Fibroblast of the conjunctiva (primary cell): Measurements from ENCODE around the gene CNOT6L.
"Not testable (repeated sequence)": the region's sequence is repeated elsewhere in the genome, so short reads cannot be mapped to it uniquely, and the experiment has no call there.

Source experiments
- DNase-seq: peaks from one replicate; pipeline ENCODE4 v3.0.0-alpha.2; 2010; ENCODE audit warnings: low read depth

CNOT6L gene

GRCh38 chr4:77818602-77819403 is at the start of gene CNOT6L:
Gene CNOT6L (minus strand): TSS chr4:77819368. CDS start chr4:77819308, 60 bp downstream.
- DNase-seq, result no peak

GRCh38 chr4:77865259-77865658 is 46.1 kb upstream of the CNOT6L start:
- no peak for DNase-seq

GRCh38 chr4:77863341-77863740 is 44.2 kb upstream of the CNOT6L start:
- not testable (repeated sequence) for DNase-seq

DNA sequence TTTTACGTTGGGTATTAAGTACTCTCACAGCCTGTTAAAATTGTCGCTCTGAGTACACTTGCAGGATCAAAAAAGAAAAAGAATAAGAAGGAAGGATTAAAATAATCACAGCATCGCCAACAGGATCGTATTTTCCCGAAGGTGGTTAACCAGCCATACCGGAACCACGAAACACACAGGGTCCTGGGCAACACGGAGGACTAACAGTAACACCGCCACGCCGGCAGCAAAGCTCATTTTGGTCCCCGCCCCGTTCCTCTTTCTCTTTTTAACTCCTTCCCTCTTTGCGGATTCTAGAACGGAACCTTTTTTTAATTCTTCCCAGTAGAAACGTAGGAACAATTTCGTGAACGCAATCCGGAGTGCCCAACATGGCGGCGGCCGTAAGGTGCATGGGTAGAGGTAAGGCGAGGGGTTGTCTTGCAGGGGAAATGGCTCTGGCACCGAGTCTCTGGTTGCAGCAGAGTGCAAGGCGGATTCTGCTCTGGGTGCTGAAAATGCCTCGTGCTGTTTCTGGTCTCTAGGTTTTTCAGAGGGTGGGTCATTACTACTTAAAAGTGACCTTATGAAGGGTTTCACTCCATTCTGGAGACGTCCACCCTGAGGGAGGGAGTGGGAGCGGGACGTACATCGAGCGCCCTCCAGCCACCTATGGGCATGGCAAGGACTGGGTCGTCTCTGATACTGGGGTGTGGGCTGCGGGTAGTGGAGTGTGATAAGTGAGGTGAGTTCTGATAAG is 43.5 kb upstream of the CNOT6L start, which contains the start of gene MRPL1:
MRPL1 (plus strand) TSS at position 353 of the 739 bp plus-strand sequence; CDS start at position 372, 19 bp downstream.
- DNase-seq, result peak; percentile 89

GRCh38 chr4:77861495-77861894 is 42.3 kb upstream of the CNOT6L start:
- DNase-seq, result no peak

- DNase-seq, result no peak
Observed at GRCh38 chr4:77859256-77859655, 40.1 kb upstream of the CNOT6L start.

- DNase-seq, result no peak
Observed at GRCh38 chr4:77856152-77856551, 37.0 kb upstream of the CNOT6L start.

DNA sequence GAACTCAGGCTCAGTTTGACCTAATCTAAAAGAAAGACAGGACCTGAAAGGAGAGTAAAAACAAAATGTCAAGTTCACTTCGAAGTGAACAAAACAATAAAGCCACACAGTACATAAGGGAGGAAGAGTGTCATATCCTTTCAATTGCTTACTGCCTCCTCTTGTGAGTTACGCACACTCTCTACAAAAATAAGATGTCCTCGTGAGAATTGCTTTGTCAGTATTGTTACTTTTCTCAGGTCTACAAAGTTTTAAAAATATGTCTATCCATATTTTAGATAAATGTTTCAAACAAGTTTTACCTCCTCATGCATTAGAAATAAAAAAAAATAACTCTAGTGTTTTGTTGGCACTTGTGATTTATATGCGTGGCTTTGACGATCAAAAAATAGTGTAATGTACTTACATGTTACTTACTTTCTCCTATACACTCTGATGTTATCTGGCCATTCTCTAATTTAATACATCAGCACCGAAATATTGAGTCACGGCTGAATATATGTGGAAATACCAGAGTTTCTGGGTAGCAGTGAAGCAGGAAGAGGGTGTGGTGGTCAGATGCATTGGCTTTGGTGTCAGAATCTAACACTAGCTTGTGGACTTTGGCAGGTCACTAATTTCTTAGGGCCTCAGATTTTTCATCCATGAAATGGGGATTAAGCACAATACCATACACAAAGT is 35.4 kb upstream of the CNOT6L start:
- DNase-seq, result no peak

DNA sequence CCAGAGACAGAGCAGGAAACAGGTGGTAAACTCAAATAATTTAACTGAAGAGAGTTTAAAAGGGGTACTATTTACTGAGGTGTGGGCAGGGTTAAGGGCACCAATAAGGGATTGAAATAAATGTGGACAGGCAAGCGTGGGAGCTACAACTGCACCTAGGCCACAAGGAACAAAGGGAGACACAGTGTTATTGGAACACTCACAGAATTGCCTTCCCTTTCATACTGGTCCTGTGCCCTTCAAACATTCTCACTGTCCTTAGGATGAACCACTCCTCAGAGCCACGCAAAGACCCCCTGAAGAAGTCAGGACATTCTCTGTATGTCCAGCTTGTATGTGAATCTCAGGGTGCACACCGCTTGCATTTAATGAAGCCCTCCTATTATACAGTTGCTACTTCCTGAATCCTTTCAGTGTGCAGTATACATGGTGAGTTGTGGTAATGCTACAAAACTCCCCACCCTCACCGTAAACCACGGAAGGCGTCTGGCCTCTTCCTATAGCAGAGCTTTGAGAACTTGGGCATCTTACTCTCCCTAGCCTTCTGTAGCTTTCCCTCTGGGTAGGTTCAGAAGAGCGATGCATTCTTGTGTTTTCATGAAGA is 33.8 kb upstream of the CNOT6L start:
- no peak for DNase-seq

DNA sequence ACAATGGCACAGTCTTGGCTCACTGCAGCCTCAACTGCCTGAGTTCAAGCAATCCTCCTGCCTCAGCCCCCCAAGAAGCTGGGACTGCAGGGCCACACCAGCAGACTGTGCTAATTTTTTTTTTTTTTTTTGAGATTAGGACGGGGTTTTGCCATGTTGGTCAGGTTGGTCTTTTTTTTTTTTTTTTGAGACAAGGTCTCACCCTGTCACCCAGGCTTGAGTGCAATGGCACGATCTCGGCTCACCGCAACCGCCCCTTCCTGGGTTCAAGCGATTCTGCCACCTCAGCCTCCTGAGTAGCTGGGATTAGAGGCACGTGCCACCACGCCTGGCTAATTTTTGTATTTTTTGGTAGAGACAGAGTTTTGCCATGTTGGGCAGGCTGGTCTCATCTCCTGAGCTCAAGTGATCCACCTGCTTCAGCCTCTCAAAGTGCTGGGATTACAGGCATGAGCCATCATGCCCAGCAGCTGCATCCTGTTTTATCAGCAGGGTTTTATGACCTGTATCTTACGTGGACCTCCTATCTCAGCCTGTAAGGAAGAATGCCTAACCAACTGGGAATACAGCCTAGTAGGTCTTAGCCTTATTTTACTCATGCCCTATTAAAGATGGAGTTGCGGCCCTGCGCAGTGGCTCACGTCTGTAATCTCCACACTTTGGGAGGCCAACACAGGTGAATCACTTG is 30.3 kb upstream of the CNOT6L start:
- no peak for DNase-seq

GRCh38 chr4:77848508-77848907 is 29.3 kb upstream of the CNOT6L start:
- no peak for DNase-seq

DNA sequence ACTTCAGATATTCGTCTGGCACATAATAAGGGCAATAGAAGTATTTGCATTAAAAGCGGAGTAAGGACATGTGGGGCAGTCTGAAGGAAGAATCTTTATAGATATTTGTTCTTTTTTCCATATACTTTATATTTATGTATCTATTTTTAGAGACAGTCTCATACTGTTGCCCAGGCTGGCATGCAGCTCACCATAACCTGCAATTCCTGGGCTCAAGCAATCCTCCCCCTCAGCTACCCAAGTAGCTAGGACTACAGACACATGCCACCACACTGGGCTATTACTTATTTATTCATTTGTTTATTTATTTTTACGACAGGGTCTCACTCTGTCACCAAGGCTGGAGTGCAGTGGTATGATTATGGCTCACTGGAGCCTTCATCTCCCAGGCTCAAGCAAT is 26.8 kb upstream of the CNOT6L start:
- DNase-seq, result no peak

GRCh38 chr4:77845400-77845799 is 26.2 kb upstream of the CNOT6L start:
- DNase-seq, result no peak

- no peak for DNase-seq
Observed at GRCh38 chr4:77844363-77844762, 25.2 kb upstream of the CNOT6L start.

DNA sequence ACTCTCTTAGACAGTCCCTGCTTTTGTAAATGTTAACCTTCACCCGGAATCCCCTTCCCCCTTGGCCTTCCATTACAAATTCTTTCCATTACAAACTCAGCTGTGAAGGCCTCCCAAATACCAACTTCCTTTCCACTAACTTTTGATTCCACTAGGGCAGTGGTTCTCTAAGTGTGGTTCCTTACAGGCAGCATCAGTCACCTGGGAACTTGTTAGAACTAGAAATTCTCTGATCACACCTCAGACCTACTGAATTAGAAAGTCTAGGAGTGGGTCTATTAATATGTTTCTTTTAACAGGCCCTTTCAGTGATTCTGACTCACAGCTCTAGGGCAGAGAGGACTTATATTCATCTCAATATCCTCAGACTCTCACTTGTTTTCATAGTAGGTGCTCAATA is 24.5 kb upstream of the CNOT6L start:
- DNase-seq, result no peak

- no peak for DNase-seq
Observed at GRCh38 chr4:77834403-77834802, 15.2 kb upstream of the CNOT6L start.

DNA sequence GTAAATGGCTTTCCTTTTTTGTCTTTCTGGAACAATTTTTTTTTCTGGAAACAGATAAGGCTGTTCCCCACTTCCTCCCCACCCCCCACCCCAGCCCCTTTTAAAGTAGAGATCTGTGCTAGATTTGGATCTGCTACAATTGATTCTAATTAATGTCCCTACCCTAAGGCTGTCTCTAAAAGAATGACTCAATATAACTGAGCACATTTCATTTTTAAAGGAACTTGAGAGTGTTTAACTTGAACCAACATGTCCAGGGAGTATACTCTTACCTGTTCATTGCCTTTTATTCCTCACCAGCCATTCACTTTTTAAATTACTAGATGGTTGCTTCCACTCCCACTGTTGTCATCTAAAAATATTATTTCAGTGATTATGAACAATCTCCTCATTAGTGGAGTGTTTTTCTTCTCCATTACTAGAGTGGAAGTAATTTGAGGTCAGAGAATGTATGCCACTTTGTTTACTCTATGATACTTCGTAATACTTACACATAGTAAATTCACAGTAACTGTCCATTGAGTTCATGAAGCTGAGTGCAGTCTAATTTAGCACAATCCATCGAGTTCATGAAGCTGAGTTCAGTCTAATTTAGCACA is 14.1 kb upstream of the CNOT6L start:
- no peak for DNase-seq

- DNase-seq, result no peak
Observed at GRCh38 chr4:77827343-77827742, 8.2 kb upstream of the CNOT6L start.

- no peak for DNase-seq
Observed at GRCh38 chr4:77826275-77826674, 7.1 kb upstream of the CNOT6L start.

GRCh38 chr4:77821775-77822174 is 2.6 kb upstream of the CNOT6L start:
- no peak for DNase-seq
